Skin epidermis (tissue), 12 donors: ENCODE measurements around the gene DPEP1.
"Not testable (repeated sequence)": the region's sequence is repeated elsewhere in the genome, so short reads cannot be mapped to it uniquely, and the experiment has no call there.

Experiments
- H3K27ac ChIP-seq, 21 experiments: fragments of 200-600 bp; sonication (generic) in 11 of 21; one replicate each; pipeline ENCODE4 v1.5.0; 2020; ENCODE audit warnings: mild to moderate bottlenecking in 3 of 21, inconsistent platforms in 2 of 21, moderate library complexity in 2 of 21
- H3K4me3 ChIP-seq, 7 experiments: fragments of 200-600 bp; sonication (generic) in 2 of 7; one replicate each; pipeline ENCODE4 v1.5.0; 2020; ENCODE audit warnings: inconsistent platforms in 2 of 7, mild to moderate bottlenecking in 2 of 7, moderate library complexity in 1 of 7

The DPEP1 gene

GRCh38 chr16:89576153-89577054 is 37.0 kb upstream of the DPEP1 start:
- H3K4me3 ChIP-seq = peak overlapping the region in 4 of 7 experiments; percentile 16 to 33 (median 28)
- no peak overlapping the region for H3K27ac ChIP-seq

- H3K4me3 ChIP-seq = no peak overlapping the region
- H3K27ac ChIP-seq = no peak overlapping the region
Measured at GRCh38 chr16:89577055-89577759, 36.2 kb upstream of the DPEP1 start.

GRCh38 chr16:89579351-89579750 is 34.1 kb upstream of the DPEP1 start:
- Histone ChIP-seq H3K4me3 (no peak overlapping the region), H3K27ac (no peak overlapping the region)

GRCh38 chr16:89581045-89581695 is 32.3 kb upstream of the DPEP1 start:
- H3K4me3 ChIP-seq = no peak overlapping the region
- H3K27ac ChIP-seq = no peak overlapping the region

- H3K4me3 ChIP-seq = no peak overlapping the region
- peak overlapping the region in 4 of 21 experiments; percentile 2 to 65 (median 36) for H3K27ac ChIP-seq
Measured at GRCh38 chr16:89581861-89582563, 31.4 kb upstream of the DPEP1 start.

- peak overlapping the region in 4 of 21 experiments; percentile 2 to 65 (median 36) for H3K27ac ChIP-seq
- H3K4me3 ChIP-seq = no peak overlapping the region
Measured at GRCh38 chr16:89582614-89583196, 30.7 kb upstream of the DPEP1 start.

- H3K4me3 ChIP-seq = no peak overlapping the region
- no peak overlapping the region for H3K27ac ChIP-seq
Measured at GRCh38 chr16:89583197-89583894, 30.1 kb upstream of the DPEP1 start.

GRCh38 chr16:89583895-89584644 is 29.4 kb upstream of the DPEP1 start:
- H3K4me3 ChIP-seq = no peak overlapping the region

GRCh38 chr16:89584768-89585549 is 28.5 kb upstream of the DPEP1 start:
- no peak overlapping the region for H3K27ac ChIP-seq

More at GRCh38 chr16:89583895-89584644, 29.4 kb upstream of the DPEP1 start:
- H3K27ac ChIP-seq = no peak overlapping the region

GRCh38 chr16:89586218-89586617 is 27.2 kb upstream of the DPEP1 start:
- H3K27ac ChIP-seq = no peak overlapping the region
- H3K4me3 ChIP-seq = no peak overlapping the region

More at GRCh38 chr16:89584768-89585549, 28.5 kb upstream of the DPEP1 start:
- no peak overlapping the region for H3K4me3 ChIP-seq

GRCh38 chr16:89586853-89587252 is 26.6 kb upstream of the DPEP1 start:
- Histone ChIP-seq H3K4me3 (no peak overlapping the region), H3K27ac (no peak overlapping the region)

GRCh38 chr16:89587676-89588075 is 25.8 kb upstream of the DPEP1 start:
- H3K4me3 ChIP-seq = not testable (repeated sequence)

GRCh38 chr16:89588413-89589109 is 24.9 kb upstream of the DPEP1 start:
- H3K27ac ChIP-seq = no peak overlapping the region

More at GRCh38 chr16:89587676-89588075, 25.8 kb upstream of the DPEP1 start:
- H3K27ac ChIP-seq = not testable (repeated sequence)

GRCh38 chr16:89589241-89589926 is 24.1 kb upstream of the DPEP1 start:
- Histone ChIP-seq H3K27ac (no peak overlapping the region), H3K4me3 (no peak overlapping the region)

More at GRCh38 chr16:89588413-89589109, 24.9 kb upstream of the DPEP1 start:
- H3K4me3 ChIP-seq = no peak overlapping the region

GRCh38 chr16:89593841-89594240 is 19.6 kb upstream of the DPEP1 start:
- H3K27ac ChIP-seq = peak overlapping the region in 3 of 21 experiments; percentile 19 to 67 (median 39)
- H3K4me3 ChIP-seq = no peak overlapping the region
